GM15510 (cell line): ENCODE results near the gene CCR9.

Experiments used
- POLR2A ChIP-seq: IDR thresholded peaks from 3 replicates; pipeline ENCODE4 v1.6.1; 2011; ENCODE audit warnings: borderline replicate concordance; ENCODE audit not compliant: insufficient read length; ENCODE audit errors: extremely low read depth

The CCR9 gene

DNA sequence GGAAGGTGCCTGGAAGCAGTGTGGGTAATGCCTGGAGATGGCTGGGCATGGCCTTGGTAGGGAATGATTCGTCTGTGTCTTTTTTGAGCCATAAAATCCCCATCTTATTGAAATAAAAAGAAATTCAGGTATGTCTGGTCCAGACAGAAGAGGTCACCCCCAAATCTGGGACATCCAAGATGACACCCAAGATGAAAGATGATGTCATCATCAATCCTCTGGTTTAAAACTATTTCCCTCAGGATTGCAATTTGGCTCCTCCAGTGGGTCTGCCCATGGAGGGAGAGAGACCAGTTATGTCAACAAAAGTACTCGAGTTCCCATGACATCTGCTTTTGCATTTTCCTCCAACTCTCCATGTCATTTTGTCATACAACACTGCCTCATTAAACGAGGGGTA is 16.7 kb upstream of the CCR9 start:
- TF ChIP-seq POLR2A = no peak

DNA sequence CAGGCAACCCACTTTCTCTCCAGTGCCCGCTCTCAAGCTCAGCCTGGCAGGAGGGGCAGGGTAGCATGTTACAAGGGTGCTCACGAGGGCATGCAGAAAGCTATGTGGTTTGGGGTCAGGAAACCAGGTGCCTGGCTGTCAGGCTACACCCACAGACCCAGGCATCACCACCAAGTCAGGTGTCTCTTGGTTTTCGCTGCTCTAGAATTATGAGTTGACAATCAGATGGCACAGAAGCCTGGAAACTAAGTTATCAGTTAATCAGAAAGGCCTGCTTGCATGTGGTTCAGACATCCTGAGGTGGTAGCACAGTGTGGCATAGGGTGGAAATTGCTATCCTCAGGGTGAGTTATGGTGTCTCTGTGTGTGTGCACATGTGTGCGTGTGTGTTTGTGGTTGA is 16.2 kb upstream of the CCR9 start:
- no peak for TF ChIP-seq POLR2A

DNA sequence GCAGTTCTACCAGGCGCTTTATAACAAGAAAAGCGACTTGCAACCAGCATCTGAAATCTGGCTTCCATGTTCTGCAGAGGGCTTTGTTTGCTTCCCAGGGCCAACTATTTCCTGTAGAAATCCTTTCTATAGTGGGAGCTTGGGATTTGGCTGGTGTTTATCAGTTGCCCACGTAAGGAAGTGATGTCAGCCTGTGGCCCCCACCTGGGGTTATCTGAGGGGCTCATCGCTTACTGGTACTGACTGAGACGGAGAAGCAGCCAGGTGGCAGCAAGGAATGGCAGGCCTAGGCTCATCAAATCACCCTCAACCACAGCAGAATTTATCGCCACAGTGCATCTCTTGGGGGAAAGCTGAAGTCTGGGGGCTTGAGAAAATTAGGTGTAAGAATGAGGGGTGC is 14.6 kb upstream of the CCR9 start:
- no peak for TF ChIP-seq POLR2A

DNA sequence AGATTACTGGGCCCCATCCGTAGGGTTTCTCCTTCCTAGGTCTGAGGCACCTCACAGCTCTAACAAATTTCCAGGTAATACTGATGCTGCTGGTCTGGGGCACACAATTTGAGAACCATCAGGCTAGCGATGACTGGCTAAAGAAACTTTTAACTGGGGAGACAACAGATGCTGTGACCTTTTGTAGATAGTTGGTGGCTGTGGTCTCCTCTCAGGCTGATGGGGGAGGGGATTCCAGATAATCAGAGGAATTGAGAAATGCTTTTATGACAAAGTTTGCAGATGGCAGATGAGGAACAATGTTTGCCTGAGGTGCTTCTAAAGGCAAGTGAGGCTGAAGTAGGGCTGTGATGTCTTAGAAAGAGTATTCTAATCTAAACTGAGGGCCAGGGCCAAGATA is 13.8 kb upstream of the CCR9 start:
- TF ChIP-seq POLR2A = no peak

DNA sequence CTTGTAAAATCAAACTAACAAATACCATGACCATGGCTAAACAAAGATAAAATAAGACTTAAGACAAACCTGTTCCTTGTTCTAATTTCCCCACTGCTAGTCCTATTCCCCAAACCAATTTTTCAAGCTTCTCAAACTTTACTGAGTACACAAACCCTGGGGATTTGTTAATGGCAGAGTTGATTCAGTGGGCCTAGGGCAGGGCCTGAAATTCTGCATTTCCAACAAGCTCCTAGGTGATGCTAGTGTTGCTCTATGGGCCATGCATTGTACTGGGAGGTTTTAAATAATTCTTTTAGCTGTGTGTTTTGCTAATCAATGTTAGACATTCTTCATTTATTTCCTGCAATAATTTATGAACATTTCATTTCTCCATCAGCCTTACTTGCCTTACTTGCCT is 13.3 kb upstream of the CCR9 start:
- TF ChIP-seq POLR2A = no peak

DNA sequence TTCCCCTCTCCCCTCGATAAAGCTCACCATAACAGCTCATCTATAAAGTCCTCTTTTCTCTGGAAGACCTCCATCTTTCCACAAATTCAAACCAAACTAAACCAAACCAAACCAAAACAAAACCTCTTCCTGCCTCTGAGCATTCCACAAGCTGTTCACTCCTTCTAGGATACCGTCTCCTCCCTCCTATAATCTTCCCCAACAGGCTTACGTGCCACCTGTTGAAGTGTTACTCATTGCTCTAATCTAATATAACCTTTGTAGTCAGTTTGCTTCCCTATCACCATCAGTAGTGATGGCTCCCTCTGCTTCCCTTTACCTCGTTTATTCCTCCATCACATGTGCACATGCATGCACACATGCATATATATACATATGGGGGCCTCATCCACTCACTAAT is 12.7 kb upstream of the CCR9 start:
- no peak for TF ChIP-seq POLR2A

DNA sequence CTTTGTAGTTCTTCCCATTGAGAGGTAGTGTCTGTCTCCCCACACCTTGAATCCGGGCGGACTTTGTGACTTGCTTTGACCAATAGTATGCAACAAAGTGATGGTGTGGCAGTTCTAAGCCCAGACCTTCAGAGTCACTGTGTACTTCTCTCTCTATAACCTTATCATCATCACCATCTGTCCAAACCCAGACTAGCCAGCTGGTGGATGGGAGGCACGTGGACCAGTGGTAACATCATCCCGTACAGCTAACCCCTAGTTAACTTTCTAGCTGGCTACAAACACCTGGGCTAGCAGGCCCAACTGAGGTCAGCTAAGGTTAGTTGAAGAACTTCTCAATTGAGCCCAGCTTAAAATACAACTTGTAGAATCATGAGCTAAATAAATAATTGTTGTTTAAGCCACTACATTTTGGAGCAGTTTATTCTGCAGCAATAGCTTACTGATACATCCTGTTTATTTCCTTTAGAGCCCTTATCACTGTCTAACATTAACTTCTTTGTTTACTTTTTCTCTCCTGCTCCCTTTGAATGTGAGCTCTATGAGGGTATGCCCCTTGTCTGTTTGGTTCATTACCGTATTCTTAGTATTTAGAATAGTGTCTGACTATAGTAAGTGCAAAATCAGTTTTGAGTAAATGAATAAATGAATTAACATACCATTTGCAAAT is 11.5 kb upstream of the CCR9 start:
- TF ChIP-seq POLR2A = no peak

DNA sequence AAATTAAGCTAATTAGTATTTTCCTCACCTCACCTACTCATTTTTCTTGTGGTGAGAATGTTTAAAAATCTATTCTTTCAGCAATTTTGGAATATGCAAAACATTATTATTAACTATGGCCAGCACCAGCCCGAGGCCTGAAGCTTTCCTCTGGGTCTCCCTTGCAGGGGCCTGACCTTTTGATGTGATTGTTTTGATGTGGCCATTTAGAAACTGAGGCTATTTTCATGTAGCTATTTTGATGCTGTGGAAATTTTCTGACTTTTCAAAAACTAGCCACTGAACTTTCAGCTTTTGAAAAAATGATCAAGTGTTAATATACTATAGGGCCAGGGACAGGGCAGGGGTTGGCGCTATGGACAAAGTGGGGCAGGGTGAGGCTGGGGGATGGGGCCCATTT is 8.2 kb upstream of the CCR9 start:
- no peak for TF ChIP-seq POLR2A

DNA sequence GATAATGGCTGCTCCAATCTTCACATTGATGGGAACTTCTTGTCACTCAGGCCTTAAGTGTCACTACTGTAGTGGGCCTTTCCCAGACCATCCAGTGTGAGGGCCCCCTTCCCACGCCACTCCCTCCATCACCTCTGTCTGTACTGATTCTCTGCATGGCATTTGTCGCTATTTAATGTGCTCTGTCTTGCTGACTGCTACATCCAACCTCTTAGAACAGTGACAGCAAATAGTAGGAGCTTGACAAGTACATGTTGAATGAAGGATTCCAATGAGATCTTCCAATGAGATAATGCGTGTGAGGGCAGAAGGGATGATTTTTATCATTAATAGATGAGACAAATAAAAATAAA is 5.6 kb upstream of the CCR9 start:
- no peak for TF ChIP-seq POLR2A

DNA sequence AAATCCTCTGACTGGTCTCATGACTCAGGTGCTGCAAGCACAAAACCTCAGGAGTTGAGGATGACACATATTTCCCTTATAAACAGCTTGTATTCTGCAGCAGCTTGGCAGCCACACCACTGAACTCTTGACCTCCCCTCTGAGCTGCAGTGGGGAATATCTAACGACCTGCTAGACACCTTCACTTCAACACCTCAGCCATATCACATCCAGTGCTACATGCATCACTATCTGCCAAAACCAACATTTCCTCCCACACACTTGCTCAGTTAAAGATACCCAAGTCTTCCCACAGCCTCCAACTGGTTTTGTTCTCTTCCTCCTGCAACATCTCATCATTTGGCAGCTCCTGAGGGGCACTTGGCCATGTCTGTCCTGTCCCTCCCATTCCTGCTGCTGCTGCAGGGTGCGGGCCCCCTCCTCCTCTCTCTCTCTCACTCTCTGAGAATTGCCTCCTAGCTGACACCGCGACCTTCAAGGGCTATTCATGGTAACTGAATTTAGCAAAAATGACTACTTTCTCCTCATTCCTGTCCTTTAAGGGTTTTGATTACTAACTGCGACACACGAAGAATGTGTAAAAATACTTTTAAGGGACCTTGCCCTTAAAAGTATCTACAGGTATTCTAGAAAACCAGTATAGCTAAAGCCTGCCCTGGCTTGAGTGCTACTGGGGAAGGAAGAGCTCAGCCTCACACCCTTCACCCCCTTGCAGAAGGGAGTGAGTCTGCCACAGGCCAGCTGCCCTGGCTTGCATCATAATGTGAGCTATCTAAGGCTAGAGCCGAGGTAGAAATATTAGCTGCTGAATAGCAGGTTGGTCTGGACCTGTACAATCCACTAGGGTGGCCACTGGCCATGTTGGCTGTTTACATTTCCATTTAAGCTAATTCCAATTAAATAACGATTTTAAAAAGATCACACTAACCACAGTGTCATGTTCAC is 5.0 kb upstream of the CCR9 start:
- no peak for TF ChIP-seq POLR2A

DNA sequence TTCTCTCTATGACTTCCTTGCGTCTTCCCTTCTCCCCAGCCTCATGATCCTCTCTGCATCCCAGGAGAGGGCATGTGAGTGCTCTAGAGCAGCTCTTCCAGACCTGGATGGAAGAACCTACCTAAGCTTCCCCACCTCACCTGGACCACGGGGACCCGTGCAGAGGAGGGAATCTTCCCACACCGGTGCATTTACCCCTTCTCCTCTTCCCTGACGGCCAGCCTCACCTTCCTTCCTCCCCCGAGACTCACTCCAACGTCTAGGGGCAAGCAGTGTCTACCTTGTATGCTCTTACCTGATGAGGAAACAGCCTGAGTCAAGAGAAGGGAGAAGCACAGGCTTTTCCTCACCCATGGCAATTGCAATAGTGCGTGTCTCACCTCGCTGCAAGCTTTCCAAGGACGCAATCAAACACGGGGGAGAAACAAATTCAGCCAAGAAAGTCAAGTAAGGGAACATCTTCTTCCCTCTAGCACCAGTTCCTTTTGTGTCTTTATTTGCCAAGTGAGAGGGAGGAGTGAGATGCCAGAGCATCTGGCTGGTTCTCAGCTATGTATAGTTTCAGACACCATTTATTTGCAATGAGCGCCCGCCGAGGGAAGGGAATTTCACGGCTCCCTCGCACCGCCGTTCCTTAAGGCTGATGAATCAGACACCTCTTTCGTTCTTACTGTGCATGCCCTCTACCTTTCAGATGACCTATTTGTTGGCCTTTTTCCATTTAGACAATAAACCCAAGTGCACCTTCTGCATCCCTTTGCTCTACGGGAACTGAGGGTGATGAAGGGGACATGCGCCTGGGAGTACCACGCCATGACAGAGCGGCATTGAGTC is 1.8 kb upstream of the CCR9 start:
- TF ChIP-seq POLR2A = no peak

DNA sequence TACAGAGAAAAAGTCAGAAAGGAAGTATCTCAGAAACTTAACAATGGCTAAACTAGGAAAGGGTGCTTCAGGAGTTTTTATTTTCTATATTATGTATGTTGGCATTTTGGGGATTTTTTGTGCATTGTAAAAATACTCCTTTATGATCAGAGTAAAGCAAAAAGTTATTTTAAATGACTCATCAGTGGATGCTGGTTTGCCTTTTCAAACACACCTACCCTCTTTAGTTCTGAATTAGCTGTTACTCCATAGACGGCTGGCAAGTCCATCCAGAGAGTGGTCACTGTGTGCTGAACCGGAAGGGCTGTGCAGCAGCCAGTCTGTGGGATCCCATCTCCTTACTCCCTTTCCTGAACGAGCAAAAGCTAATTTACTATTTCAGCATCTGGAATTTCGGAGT is 942 bp downstream of the CCR9 start:
- no peak for TF ChIP-seq POLR2A

DNA sequence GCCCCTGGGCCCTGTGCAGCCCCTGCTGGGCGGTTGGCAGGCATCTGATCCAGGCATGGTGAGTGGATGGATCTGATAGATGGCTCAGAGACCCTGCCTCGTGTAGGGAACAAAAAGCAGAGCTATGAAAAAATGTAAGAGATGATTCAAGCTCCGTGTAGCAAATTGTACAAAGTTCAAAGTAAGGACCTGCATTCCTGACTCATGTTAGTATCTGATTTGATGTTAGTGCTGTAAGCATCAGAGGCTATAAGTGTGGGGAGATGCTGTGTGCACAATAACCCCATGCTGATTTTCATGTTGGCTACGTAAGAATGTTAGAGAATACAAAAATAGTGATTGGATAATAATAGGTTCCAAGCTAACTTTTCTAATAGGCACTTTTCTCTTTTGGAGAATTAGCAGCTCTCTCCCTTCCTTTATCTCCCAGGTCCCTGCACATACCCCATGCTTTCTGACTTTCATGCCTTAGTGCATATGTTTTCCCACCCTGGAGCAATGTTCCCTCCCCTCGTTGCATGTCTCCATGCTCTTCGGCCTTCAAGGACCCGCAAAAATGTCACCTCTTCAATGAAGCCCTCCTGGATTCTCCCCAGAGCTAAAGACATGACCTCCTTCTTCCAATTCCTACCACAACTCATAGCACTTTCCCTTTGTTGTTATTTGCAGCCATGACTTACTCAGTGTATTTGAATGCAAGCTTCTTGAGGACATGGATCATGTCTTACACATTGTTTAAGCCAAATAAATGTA is 1.6 kb downstream of the CCR9 start:
- TF ChIP-seq POLR2A = no peak

DNA sequence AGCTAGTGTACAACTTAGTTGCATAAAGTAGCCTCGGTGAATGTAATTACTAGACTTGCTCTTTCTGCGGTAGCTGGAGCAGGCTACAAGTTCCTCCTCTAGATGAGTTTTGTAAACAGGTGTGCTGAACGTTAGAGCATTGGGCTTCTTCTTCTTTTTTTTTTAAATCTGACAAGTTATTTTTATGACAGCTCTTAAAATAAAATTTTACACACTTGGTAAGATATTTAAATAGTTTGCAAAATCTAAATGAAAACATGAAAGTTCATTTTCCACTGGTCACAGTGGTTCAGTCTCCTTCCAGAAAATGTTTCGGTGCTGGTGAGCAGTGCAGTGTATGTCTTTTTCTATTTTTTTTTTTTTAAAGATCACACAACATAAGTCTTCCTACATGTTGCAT is 3.0 kb downstream of the CCR9 start:
- no peak for TF ChIP-seq POLR2A
